ENCODE data around the gene TAF13.

The TAF13 gene

DNA sequence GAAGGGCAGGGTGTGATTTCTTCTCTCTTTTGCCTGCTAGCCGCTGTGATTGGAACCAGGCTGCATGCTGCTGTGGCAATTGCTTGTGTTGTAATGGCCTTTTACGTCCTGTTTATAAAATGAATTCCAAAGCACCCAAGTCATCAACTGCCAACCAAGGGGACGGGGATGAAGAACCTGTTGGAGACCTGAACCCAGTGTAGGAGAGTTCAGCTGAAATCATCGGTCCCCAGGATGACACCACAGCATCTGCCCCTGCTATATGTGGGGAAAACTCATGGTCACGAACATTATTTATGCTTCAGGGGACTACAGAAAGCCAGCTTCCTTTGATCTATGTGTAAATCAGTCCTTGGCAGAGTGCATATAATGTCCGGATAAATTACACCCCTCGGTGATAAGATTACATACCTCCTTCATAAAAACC is 18.6 kb upstream of the TAF13 start (continued):
- 0 out of 2 replicates have a peak, but pooled peaks have one; percentile 39 for TF ChIP-seq KLF17 (tag by site-specific recombination; IDR thresholded peaks at IDR 0.05)
- TF ChIP-seq SP3 (tag by site-specific recombination; IDR thresholded peaks at IDR 0.05) = 0 out of 2 replicates have a peak, but pooled peaks have one; percentile 4
- peak; percentile 61 for TF ChIP-seq ZNF366 (tag by site-specific recombination; conservative IDR thresholded peaks at IDR 0.05)
- no peak for TF ChIP-seq HOXD13 (CRISPR knock-in tag; IDR thresholded peaks at IDR 0.05; ENCODE audit: borderline replicate concordance)
- peak; percentile 27; the same call in 1 of the 2 replicates for TF ChIP-seq ZNF335 (tag by site-specific recombination; conservative IDR thresholded peaks at IDR 0.05)
- TF ChIP-seq, protein P1, sequence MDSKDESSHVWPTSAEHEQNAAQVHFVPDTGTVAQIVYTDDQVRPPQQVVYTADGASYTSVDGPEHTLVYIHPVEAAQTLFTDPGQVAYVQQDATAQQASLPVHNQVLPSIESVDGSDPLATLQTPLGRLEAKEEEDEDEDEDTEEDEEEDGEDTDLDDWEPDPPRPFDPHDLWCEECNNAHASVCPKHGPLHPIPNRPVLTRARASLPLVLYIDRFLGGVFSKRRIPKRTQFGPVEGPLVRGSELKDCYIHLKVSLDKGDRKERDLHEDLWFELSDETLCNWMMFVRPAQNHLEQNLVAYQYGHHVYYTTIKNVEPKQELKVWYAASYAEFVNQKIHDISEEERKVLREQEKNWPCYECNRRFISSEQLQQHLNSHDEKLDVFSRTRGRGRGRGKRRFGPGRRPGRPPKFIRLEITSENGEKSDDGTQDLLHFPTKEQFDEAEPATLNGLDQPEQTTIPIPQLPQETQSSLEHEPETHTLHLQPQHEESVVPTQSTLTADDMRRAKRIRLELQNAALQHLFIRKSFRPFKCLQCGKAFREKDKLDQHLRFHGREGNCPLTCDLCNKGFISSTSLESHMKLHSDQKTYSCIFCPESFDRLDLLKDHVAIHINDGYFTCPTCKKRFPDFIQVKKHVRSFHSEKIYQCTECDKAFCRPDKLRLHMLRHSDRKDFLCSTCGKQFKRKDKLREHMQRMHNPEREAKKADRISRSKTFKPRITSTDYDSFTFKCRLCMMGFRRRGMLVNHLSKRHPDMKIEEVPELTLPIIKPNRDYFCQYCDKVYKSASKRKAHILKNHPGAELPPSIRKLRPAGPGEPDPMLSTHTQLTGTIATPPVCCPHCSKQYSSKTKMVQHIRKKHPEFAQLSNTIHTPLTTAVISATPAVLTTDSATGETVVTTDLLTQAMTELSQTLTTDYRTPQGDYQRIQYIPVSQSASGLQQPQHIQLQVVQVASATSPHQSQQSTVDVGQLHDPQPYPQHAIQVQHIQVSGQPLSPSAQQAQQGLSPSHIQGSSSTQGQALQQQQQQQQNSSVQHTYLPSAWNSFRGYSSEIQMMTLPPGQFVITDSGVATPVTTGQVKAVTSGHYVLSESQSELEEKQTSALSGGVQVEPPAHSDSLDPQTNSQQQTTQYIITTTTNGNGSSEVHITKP (tag by site-specific recombination; IDR thresholded peaks at IDR 0.05) = peak; percentile 82
- peak; percentile 49; the same call in 1 of the 2 replicates for TF ChIP-seq SCRT1 (tag by site-specific recombination; IDR thresholded peaks at IDR 0.05; ENCODE audit: borderline replicate concordance)
- 0 out of 2 replicates have a peak, but pooled peaks have one; percentile 20 for TF ChIP-seq ZNF639 (tag by site-specific recombination; IDR thresholded peaks at IDR 0.05)
- TF ChIP-seq ZBTB17 (tag by site-specific recombination; IDR thresholded peaks at IDR 0.05) = peak; percentile 77
- TF ChIP-seq ZNF24 (tag by site-specific recombination; IDR thresholded peaks at IDR 0.05) = peak; percentile 63
- 0 out of 2 replicates have a peak, but pooled peaks have one; percentile 17 for TF ChIP-seq ZNF239 (tag by site-specific recombination; IDR thresholded peaks at IDR 0.05)
- peak; percentile 40; the same call in 1 of the 2 replicates for TF ChIP-seq ZBTB21 (tag by site-specific recombination; IDR thresholded peaks at IDR 0.05)
- peak; percentile 82 for TF ChIP-seq ZBTB48 (tag by site-specific recombination; IDR thresholded peaks at IDR 0.05)
- no peak for TF ChIP-seq ZNF580 (tag by site-specific recombination; IDR thresholded peaks at IDR 0.05)
- TF ChIP-seq KLF10 (tag by site-specific recombination; IDR thresholded peaks at IDR 0.05) = peak; percentile 52; the same call in 1 of the 2 replicates
- peak; percentile 90 for TF ChIP-seq ZNF600 (tag by site-specific recombination; IDR thresholded peaks at IDR 0.05)
- TF ChIP-seq PRDM4 (tag by site-specific recombination; IDR thresholded peaks at IDR 0.05) = no peak
- no peak for TF ChIP-seq KLF9 (tag by site-specific recombination; IDR thresholded peaks at IDR 0.05; ENCODE audit: low read depth)
- 0 out of 2 replicates have a peak, but pooled peaks have one; percentile 50 for TF ChIP-seq BCL11A (tag by site-specific recombination; IDR thresholded peaks at IDR 0.05; ENCODE audit: low read depth)
- TF ChIP-seq ZNF629 (tag by site-specific recombination; IDR thresholded peaks at IDR 0.05) = peak; percentile 65
- 0 out of 2 replicates have a peak, but pooled peaks have one; percentile 3 for TF ChIP-seq ZNF654 (tag by site-specific recombination; IDR thresholded peaks at IDR 0.05; ENCODE audit: low read depth)
- TF ChIP-seq ZXDB (tag by site-specific recombination; IDR thresholded peaks at IDR 0.05) = peak; percentile 82
- no peak for TF ChIP-seq ZNF433 (tag by site-specific recombination; IDR thresholded peaks at IDR 0.05; ENCODE audit: low read depth)
- TF ChIP-seq SP7 (tag by site-specific recombination; IDR thresholded peaks at IDR 0.05) = peak; percentile 93
- TF ChIP-seq, protein P2, sequence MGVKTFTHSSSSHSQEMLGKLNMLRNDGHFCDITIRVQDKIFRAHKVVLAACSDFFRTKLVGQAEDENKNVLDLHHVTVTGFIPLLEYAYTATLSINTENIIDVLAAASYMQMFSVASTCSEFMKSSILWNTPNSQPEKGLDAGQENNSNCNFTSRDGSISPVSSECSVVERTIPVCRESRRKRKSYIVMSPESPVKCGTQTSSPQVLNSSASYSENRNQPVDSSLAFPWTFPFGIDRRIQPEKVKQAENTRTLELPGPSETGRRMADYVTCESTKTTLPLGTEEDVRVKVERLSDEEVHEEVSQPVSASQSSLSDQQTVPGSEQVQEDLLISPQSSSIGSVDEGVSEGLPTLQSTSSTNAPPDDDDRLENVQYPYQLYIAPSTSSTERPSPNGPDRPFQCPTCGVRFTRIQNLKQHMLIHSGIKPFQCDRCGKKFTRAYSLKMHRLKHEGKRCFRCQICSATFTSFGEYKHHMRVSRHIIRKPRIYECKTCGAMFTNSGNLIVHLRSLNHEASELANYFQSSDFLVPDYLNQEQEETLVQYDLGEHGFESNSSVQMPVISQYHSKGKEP (tag by site-specific recombination; IDR thresholded peaks at IDR 0.05) = peak; percentile 35; the same call in 1 of the 2 replicates
- 0 out of 2 replicates have a peak, but pooled peaks have one; percentile 26 for TF ChIP-seq ZFP69B (tag by site-specific recombination; IDR thresholded peaks at IDR 0.05)
- TF ChIP-seq ZNF10 (tag by site-specific recombination; IDR thresholded peaks at IDR 0.05) = peak; percentile 78; the same call in 1 of the 2 replicates
- no peak for TF ChIP-seq ZNF514 (tag by site-specific recombination; IDR thresholded peaks at IDR 0.05)
